Esophagus muscularis mucosa (tissue), 4 donors: ENCODE data around the gene NMT2. TPM values are rescaled to one million over a fixed set of nuclear protein-coding genes. Genes with fewer than 3 reads are reported as not detected.

Source experiments
- DNase-seq: peaks from one replicate; pipeline ENCODE4 v3.0.0-alpha.2; 2017; ENCODE audit errors: extremely low spot score
- H3K27ac ChIP-seq, 4 donors: fragments of 200-600 bp; sonication (generic); replicated peaks in 1 of 4; 1 replicate in 3 of 4; 2 replicates in 1 of 4; pipeline ENCODE4 v1.5.1; 2016 to 2019; ENCODE audit warnings: mild to moderate bottlenecking in 1 of 4
- H3K27me3 ChIP-seq, 4 donors: fragments of 200-600 bp; sonication (generic); one replicate each; pipeline versions ENCODE4 v1.5.1 to v1.6.0; 2016 to 2019
- H3K36me3 ChIP-seq, 4 donors: fragments of 200-600 bp; sonication (generic); one replicate each; pipeline ENCODE4 v1.5.1; 2016 to 2019
- H3K4me1 ChIP-seq, 4 donors: fragments of 200-600 bp; sonication (generic); one replicate each; pipeline ENCODE4 v1.5.1; 2016 to 2019
- H3K4me3 ChIP-seq, 4 donors: fragments of 200-600 bp; sonication (generic); 1 replicate in 2 of 4; 2 replicates in 2 of 4; pipeline ENCODE4 v1.5.1; 2016 to 2019; ENCODE audit warnings: mild to moderate bottlenecking in 4 of 4, moderate library complexity in 1 of 4
- H3K9me3 ChIP-seq, 4 donors: fragments of 200-600 bp; sonication (generic); 1 replicate in 3 of 4; 2 replicates in 1 of 4; pipeline ENCODE4 v1.5.1; 2016 to 2019
- EP300 ChIP-seq: sonication (generic); formaldehyde crosslinking; IDR thresholded peaks from one replicate; pipeline ENCODE4 v1.6.1; 2017; ENCODE audit warnings: antibody characterized with exemption
- POLR2A ChIP-seq: fragments of 450-650 bp; IDR thresholded peaks from one replicate; pipeline ENCODE4 v1.6.1; 2017; ENCODE audit warnings: antibody characterized with exemption, moderate library complexity, mild to moderate bottlenecking, low read depth
- POLR2AphosphoS5 ChIP-seq, 2 donors: sonication (generic); formaldehyde crosslinking; IDR thresholded peaks; one replicate each; pipeline ENCODE4 v1.6.1; 2017; ENCODE audit warnings: antibody characterized with exemption in 2 of 2
- WGBS: methylation state at CpG from one replicate; pipeline ENCODE4 v1.1.5; 2018; 5-methylcytosine and 5-hydroxymethylcytosine counted together
- intact Hi-C: fragments of 100-400 bp; cut with DNase I; formaldehyde crosslinking; loops from one replicate; pipeline ENCODE4 v1.15.1; 2023
- total RNA-seq, 4 donors: library from RNA; depleted of rRNA; stranded (reverse); fragments of >200 nt; gene quantifications; one replicate each; pipeline versions ENCODE4 v1.1.0 to v1.2.1, GENCODE V29; 2016
- TF ChIP-seq, protein P1 (sequence below), 3 experiments: fragments of 200-600 bp in 2 of 3; fragments of 450-650 bp in 1 of 3; sonication (generic) in 2 of 3; IDR thresholded peaks; one replicate each; pipeline ENCODE4 v1.5.1; 2017 to 2019; ENCODE audit warnings: antibody characterized with exemption in 3 of 3, mild to moderate bottlenecking in 2 of 3, moderate library complexity in 1 of 3

Gene NMT2
- total RNA-seq, 4 donors from 2014 or later, result 14.1 to 23.2 (median 16.0) TPM

DNA sequence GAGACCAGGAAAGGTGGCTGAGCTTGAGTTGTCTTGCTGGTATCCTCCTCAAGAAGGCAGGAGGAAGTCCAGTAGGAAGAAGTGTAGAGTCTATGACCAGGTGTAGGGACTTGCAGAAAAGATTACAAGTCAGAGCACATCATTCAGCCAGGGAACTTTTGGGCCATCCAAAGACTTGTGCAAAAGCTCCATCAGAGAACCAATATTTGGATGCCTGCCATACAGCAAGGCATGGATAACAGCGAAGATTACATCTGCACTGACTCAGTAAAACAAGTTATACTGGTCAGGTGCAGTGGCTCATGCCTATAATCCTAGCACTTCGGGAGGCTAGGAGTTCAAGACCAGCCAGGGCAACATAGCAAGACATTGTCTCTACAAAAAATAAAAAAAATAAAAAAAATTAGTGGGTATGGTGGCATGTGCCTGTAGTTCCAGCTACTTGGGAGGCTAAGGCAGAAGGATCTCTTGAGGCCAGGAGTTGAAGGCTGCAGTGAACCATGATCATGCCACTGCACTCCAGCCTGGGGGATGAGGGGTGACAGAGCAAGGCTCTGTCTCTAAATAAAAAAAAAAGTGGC lies 13.2 kb upstream of the NMT2 start:
- 84% methylated on average over 2 of the region's 2 CpGs for WGBS
- Histone ChIP-seq H3K27ac (no peak overlapping the region), H3K4me1 (peaks cover 0 to 12% (median 3%) of the 10 kb centered on the region in 4 donors), H3K9me3 (no peaks in the 10 kb centered on the region), H3K4me3 (no peak overlapping the region), H3K27me3 (no peaks in the 10 kb centered on the region), H3K36me3 (no peaks in the 10 kb centered on the region)
- TF ChIP-seq EP300, result no peak
- no peak for TF ChIP-seq POLR2AphosphoS5 (IDR thresholded peaks at IDR 0.05)
- no peak for TF ChIP-seq POLR2A
- TF ChIP-seq, protein P1, sequence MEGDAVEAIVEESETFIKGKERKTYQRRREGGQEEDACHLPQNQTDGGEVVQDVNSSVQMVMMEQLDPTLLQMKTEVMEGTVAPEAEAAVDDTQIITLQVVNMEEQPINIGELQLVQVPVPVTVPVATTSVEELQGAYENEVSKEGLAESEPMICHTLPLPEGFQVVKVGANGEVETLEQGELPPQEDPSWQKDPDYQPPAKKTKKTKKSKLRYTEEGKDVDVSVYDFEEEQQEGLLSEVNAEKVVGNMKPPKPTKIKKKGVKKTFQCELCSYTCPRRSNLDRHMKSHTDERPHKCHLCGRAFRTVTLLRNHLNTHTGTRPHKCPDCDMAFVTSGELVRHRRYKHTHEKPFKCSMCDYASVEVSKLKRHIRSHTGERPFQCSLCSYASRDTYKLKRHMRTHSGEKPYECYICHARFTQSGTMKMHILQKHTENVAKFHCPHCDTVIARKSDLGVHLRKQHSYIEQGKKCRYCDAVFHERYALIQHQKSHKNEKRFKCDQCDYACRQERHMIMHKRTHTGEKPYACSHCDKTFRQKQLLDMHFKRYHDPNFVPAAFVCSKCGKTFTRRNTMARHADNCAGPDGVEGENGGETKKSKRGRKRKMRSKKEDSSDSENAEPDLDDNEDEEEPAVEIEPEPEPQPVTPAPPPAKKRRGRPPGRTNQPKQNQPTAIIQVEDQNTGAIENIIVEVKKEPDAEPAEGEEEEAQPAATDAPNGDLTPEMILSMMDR (IDR thresholded peaks at IDR 0.05), result no peak
- DNase-seq, result no peak
- intact Hi-C loops, result no loop called here

GRCh38 chr10:15180736-15181135 lies 12.2 kb upstream of the NMT2 start:
- DNase-seq, result no peak
- peaks cover 0 to 12% (median 3%) of the 10 kb centered on the region in 4 donors for H3K4me1 ChIP-seq
- TF ChIP-seq, protein P1 (IDR thresholded peaks at IDR 0.05), result no peak
- TF ChIP-seq POLR2AphosphoS5 (IDR thresholded peaks at IDR 0.05) (no peak), EP300 (no peak), POLR2A (no peak)
- intact Hi-C loops, result no loop called here
- H3K27me3 ChIP-seq, result no peaks in the 10 kb centered on the region
- no peaks in the 10 kb centered on the region for H3K9me3 ChIP-seq
- H3K36me3 ChIP-seq, result no peaks in the 10 kb centered on the region
- H3K27ac ChIP-seq, result no peak overlapping the region
- no peak overlapping the region for H3K4me3 ChIP-seq
- whole genome bisulfite sequencing, result 81% methylated on average over 5 of the region's 5 CpGs

- H3K4me3 ChIP-seq, result no peak overlapping the region
- H3K4me1 ChIP-seq, result no peaks in the 10 kb centered on the region
- H3K27ac ChIP-seq, result no peak overlapping the region
- WGBS, result 99% methylated on average over 3 of the region's 3 CpGs
- DNase-seq, result no peak
- H3K9me3 ChIP-seq, result no peaks in the 10 kb centered on the region
- no peaks in the 10 kb centered on the region for H3K27me3 ChIP-seq
- H3K36me3 ChIP-seq, result no peaks in the 10 kb centered on the region
- intact Hi-C loops, result no loop called here
- TF ChIP-seq, protein P1 (IDR thresholded peaks at IDR 0.05), result no peak
- TF ChIP-seq POLR2A (no peak), EP300 (no peak), POLR2AphosphoS5 (IDR thresholded peaks at IDR 0.05) (no peak)
Measured at GRCh38 chr10:15176269-15176668, 7.8 kb upstream of the NMT2 start.

DNA sequence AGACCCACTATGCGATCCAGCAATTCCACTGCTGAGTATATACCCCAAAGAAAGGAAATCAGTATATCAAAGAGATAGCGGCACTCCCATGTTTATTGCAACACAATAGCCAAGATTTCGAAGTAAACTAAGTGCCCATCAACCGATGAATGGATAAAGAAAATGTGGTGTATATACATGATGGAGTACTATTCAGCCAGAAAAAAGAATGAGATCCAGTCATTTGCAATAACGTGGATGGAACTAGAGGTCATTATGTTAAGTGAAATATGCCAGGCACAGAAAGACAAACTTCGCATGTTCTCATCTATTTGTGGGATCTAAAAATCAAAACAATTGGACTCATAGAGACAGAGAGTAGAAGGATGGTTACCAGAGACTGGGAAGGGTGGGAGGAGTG lies 7.1 kb upstream of the NMT2 start:
- H3K27ac ChIP-seq, result no peak overlapping the region
- no peak for TF ChIP-seq POLR2AphosphoS5 (IDR thresholded peaks at IDR 0.05)
- TF ChIP-seq, protein P1 (IDR thresholded peaks at IDR 0.05), result no peak
- no peak for TF ChIP-seq POLR2A
- no peak for TF ChIP-seq EP300
- WGBS, result 93% methylated on average over 6 of the region's 6 CpGs
- no peak for DNase-seq
- intact Hi-C loops, result no loop called here
- no peaks in the 10 kb centered on the region for H3K27me3 ChIP-seq
- peaks cover 0 to 1% (median 0%) of the 10 kb centered on the region in 4 donors for H3K4me1 ChIP-seq
- no peaks in the 10 kb centered on the region for H3K36me3 ChIP-seq
- no peaks in the 10 kb centered on the region for H3K9me3 ChIP-seq
- H3K4me3 ChIP-seq, result no peak overlapping the region
